K562 (cell line): ENCODE results near the gene CSMD2. TPM values are rescaled to one million over a fixed set of nuclear protein-coding genes. Genes with fewer than 3 reads are reported as not detected.

Experiments
- ATAC-seq: fragments of 200-7000 bp; cut with Tn5 transposase; 3 replicates; pipeline ENCODE4 v1.9.1; 2020; ENCODE audit warnings: moderate library complexity
- BruUV-seq: library from RNA; stranded (reverse); fragments of 400-500 nt; replicated peaks from 2 replicates; lab custom pipeline; 2021; lab: Mats Ljungman, UMichigan
- CTCF ChIA-PET: fragments of 300-600 bp; formaldehyde crosslinking; extraction: SDS; loops from one replicate; lab custom pipeline; 2021; ENCODE audit warnings: low intra/inter-chr PET ratio; lab: Yijun Ruan, JAX
- POLR2A ChIA-PET: fragments of 300-600, 350-650 bp; sonication (Branson Sonifier 250); formaldehyde crosslinking; extraction: SDS; loops from one replicate; lab custom pipeline; 2021; ENCODE audit warnings: antibody characterized with exemption, inconsistent platforms; lab: Yijun Ruan, JAX
- DNase-seq, 4 experiments: peaks; one replicate each; pipeline versions ENCODE4 v3.0.0 to v3.0.0-alpha.2; 2011 to 2018; ENCODE audit warnings: low spot score in 3 of 4, mixed read lengths in 3 of 4; ENCODE audit errors: extremely low read depth in 1 of 4
- FAIRE-seq: peaks from 2 replicates; lab custom pipeline; 2011; peaks lifted over from hg19 to GRCh38; lab: Jason Lieb, UNC
- H2AFZ ChIP-seq: 2 replicates; pipeline ENCODE4 v1.6.0; 2011; ENCODE audit warnings: low read depth, low read length, control low read depth, inconsistent platforms
- H3K27ac ChIP-seq: fragments of 200-600 bp; 3 replicates; pipeline ENCODE4 v1.8.0; 2011; ENCODE audit warnings: low read depth, mild to moderate bottlenecking, control low read depth, inconsistent platforms, low read length, moderate library complexity, mixed read lengths; ENCODE audit errors: extremely low read depth
- H3K27me3 ChIP-seq, 2 experiments: fragments of 300-600 bp in 1 of 2; 2 replicates in 1 of 2; 3 replicates in 1 of 2; pipeline versions ENCODE4 v1.6.0 to v1.8.0; 2011; ENCODE audit warnings: inconsistent platforms in 2 of 2, low read length in 2 of 2, mild to moderate bottlenecking in 1 of 2, mixed read lengths in 1 of 2, moderate library complexity in 1 of 2; ENCODE audit not compliant: control insufficient read depth in 2 of 2, insufficient read depth in 2 of 2
- H3K36me3 ChIP-seq: fragments of 300-600 bp; 3 replicates; pipeline ENCODE4 v1.8.0; 2011; ENCODE audit warnings: mild to moderate bottlenecking, low read length, inconsistent platforms; ENCODE audit not compliant: control insufficient read depth, insufficient read depth
- H3K4me1 ChIP-seq, 2 experiments: fragments of 200-600 bp in 1 of 2; replicated peaks in 1 of 2; 2 replicates in 1 of 2; 3 replicates in 1 of 2; pipeline versions ENCODE4 v1.5.1 to v1.8.0; 2011; ENCODE audit warnings: inconsistent platforms in 2 of 2, low read length in 2 of 2, mild to moderate bottlenecking in 1 of 2, mixed read lengths in 1 of 2, moderate library complexity in 1 of 2; ENCODE audit not compliant: control insufficient read depth in 2 of 2, insufficient read depth in 2 of 2
- H3K4me2 ChIP-seq: 2 replicates; pipeline ENCODE4 v1.6.1; 2011; ENCODE audit warnings: low read length, control low read depth, inconsistent platforms, mixed read lengths; ENCODE audit not compliant: insufficient read depth
- H3K4me3 ChIP-seq: fragments of 200-600 bp; sonication (generic), shearing (Covaris generic); 2 replicates; pipeline ENCODE4 v1.5.1; 2016; ENCODE audit warnings: control low read depth, inconsistent platforms
- H3K79me2 ChIP-seq: fragments of 200-600 bp; 3 replicates; pipeline ENCODE4 v1.8.0; 2011; ENCODE audit warnings: low read length, inconsistent platforms; ENCODE audit not compliant: control insufficient read depth, insufficient read depth
- H3K9ac ChIP-seq, 2 experiments: 2 replicates each; pipeline versions ENCODE4 v1.6.0 to v1.6.1; 2011; ENCODE audit warnings: low read depth in 2 of 2, low read length in 2 of 2, control low read depth in 1 of 2, inconsistent platforms in 1 of 2, mild to moderate bottlenecking in 1 of 2, mixed read lengths in 1 of 2; ENCODE audit not compliant: insufficient read depth in 1 of 2
- H3K9me1 ChIP-seq: one replicate; pipeline ENCODE4 v1.6.0; 2011; ENCODE audit warnings: inconsistent platforms, mild to moderate bottlenecking, low read length, moderate library complexity; ENCODE audit not compliant: control insufficient read depth, insufficient read depth
- H3K9me3 ChIP-seq: replicated peaks from 2 replicates; pipeline ENCODE4 v1.5.1; 2011; ENCODE audit warnings: low read depth, low read length, inconsistent platforms; ENCODE audit not compliant: control insufficient read depth, insufficient read depth
- H4K20me1 ChIP-seq: replicated peaks from 2 replicates; pipeline ENCODE4 v1.6.1; 2011; ENCODE audit warnings: low read length, inconsistent platforms, mixed read lengths; ENCODE audit not compliant: control insufficient read depth, insufficient read depth
- E4F1 ChIP-seq: fragments of 250-450 bp; sonication (Bioruptor Pico); IDR thresholded peaks from 2 replicates; pipeline ENCODE4 v1.5.0; 2021; ENCODE audit warnings: mild to moderate bottlenecking, borderline replicate concordance
- NFXL1 ChIP-seq: fragments of 450-650 bp; formaldehyde crosslinking; IDR thresholded peaks from 2 replicates; pipeline ENCODE4 v1.4.0; 2021; ENCODE audit warnings: mild to moderate bottlenecking
- NR2C2 ChIP-seq, 2 experiments: fragments of 200-800 bp in 1 of 2; sonication (Bioruptor generic) in 1 of 2; sonication (generic) in 1 of 2; formaldehyde crosslinking in 1 of 2; IDR thresholded peaks; 2 replicates each; pipeline versions ENCODE4 v1.6.1 to v1.8.0; 2016 to 2022; ENCODE audit warnings: mild to moderate bottlenecking in 1 of 2, missing compliant biosample characterization in 1 of 2, missing genetic modification characterization in 1 of 2, missing genetic modification reagents in 1 of 2
- RBM25 ChIP-seq: fragments of 200-400 bp; formaldehyde crosslinking; IDR thresholded peaks from 2 replicates; pipeline ENCODE4 v1.6.1; 2018; ENCODE audit warnings: low read length, low read depth, moderate library complexity; ENCODE audit not compliant: severe bottlenecking
- SIN3B ChIP-seq: fragments of 450-650 bp; IDR thresholded peaks from 2 replicates; pipeline ENCODE4 v1.6.1; 2017; ENCODE audit warnings: low read depth, mild to moderate bottlenecking, moderate library complexity
- TFAM ChIP-seq: fragments of 250-450 bp; sonication (Bioruptor Pico); conservative IDR thresholded peaks from 2 replicates; pipeline ENCODE4 v1.5.0; 2021; ENCODE audit warnings: mild to moderate bottlenecking, moderate library complexity
- ZNF3 ChIP-seq: fragments of 250-450 bp; sonication (Bioruptor Pico); IDR thresholded peaks from 2 replicates; pipeline ENCODE4 v1.5.0; 2021; ENCODE audit warnings: mild to moderate bottlenecking, moderate library complexity
- WGBS: fragments of 100-300 bp; shearing (Covaris generic); methylation state at CpG from one replicate; pipeline ENCODE4 v1.1.6; 2016; ENCODE audit warnings: low coverage, mixed read lengths; ENCODE audit not compliant: insufficient coverage; ENCODE audit errors: missing lambda C conversion rate; 5-methylcytosine and 5-hydroxymethylcytosine counted together
- in situ Hi-C: fragments of 300-500 bp; cut with MboI; formaldehyde crosslinking; loops from 4 replicates; pipeline ENCODE4 v1.15.0; 2018; ENCODE audit warnings: inconsistent platforms, mixed read lengths
- intact Hi-C: fragments of 100-400 bp; cut with micrococcal nuclease; formaldehyde crosslinking; loops from 2 replicates; pipeline ENCODE4 v1.14.2; 2022
- polyA plus RNA-seq, 8 experiments: library from polyadenylated mRNA; depleted of rRNA in 4 of 8; stranded (reverse) in 5 of 8; unstranded in 3 of 8; fragments of >200 nt; fragmentation: Nextera tagmentation in 2 of 8; fragmentation: Illumina TruSeq in 1 of 8; extraction: Ambion mirVana in 2 of 8; extraction: Trizol in 1 of 8; gene quantifications; 2 replicates each; pipeline versions ENCODE4 v1.2.1 to v1.2.3, GENCODE V29; 2011 to 2014; ENCODE audit warnings: inconsistent platforms in 1 of 8, missing spikeins in 1 of 8
- total RNA-seq, 7 experiments: library from RNA; depleted of rRNA in 6 of 7; stranded (reverse); fragments of >200 nt in 6 of 7; fragmentation: Illumina TruSeq in 2 of 7; extraction: Trizol in 2 of 7; gene quantifications; 2 replicates each; pipeline versions ENCODE4 v1.2.1 to v1.2.3, GENCODE V29; 2011 to 2021; ENCODE audit warnings: low replicate concordance in 1 of 7
- TF ChIP-seq, protein P1 (sequence below), 3 experiments: fragments of 200-800 bp in 1 of 3; sonication (Bioruptor generic) in 1 of 3; sonication (generic) in 1 of 3; formaldehyde crosslinking in 1 of 3; IDR thresholded peaks; 2 replicates each; pipeline versions ENCODE4 v1.6.1 to v1.8.0; 2016 to 2022; ENCODE audit warnings: mild to moderate bottlenecking in 2 of 3, missing compliant biosample characterization in 2 of 3, missing genetic modification characterization in 2 of 3, missing genetic modification reagents in 1 of 3

CSMD2 gene
- total and polyA plus RNA-seq, 9 of the 15 experiments (the other 6 are each of a cell fraction or from before 2014, with no cell fraction given), result not detected

DNA sequence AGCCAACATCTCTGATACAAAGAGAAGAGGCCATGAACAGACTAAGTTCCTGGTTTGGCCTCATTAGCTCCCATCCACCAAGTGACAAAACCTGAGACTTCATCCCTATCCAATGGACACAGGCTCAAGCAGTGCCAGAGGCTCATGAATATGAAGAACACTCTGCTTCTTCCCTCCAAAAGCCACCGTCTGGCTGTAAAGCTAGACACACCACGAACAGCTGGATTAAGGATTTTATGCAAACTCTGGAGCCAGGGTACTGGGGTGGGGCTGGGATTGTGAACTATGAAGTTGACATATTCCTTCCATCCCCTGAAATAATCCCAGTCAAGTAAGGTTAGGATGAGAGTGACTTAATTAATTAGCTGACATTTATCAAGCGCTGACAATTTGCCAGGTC, 139.4 kb downstream of the CSMD2 start:
- Histone ChIP-seq H3K9ac (no peak overlapping the region), H3K79me2 (no peaks in the 10 kb centered on the region), H2AFZ (no peak overlapping the region), H3K27ac (no peak overlapping the region), H3K4me3 (no peak overlapping the region), H3K9me3 (no peaks in the 10 kb centered on the region), H3K4me1 (no peaks in the 10 kb centered on the region), H3K4me2 (no peak overlapping the region), H3K36me3 (no peaks in the 10 kb centered on the region), H4K20me1 (no peaks in the 10 kb centered on the region), H3K9me1 (no peaks in the 10 kb centered on the region), H3K27me3 (peaks cover 0 to 8% of the 10 kb centered on the region in 2 experiments; a peak in 2 of 5 replicates)
- ChIA-PET CTCF (no interaction called here), POLR2A (no interaction called here)
- no peak for DNase-seq
- no peak for ATAC-seq
- in situ Hi-C loops (no loop called here), intact Hi-C loops (no loop called here)
- BruUV-seq, result no TSS peak
- FAIRE-seq, result no peak
- WGBS, result 0% methylated on average over 3 of the region's 3 CpGs
- TF ChIP-seq ZNF3 (no peak), SIN3B (no peak), NR2C2 (CRISPR knock-in tag; IDR thresholded peaks at IDR 0.05) (no peak), NR2C2 (tag; IDR thresholded peaks at IDR 0.05) (no peak), RBM25 (no peak), NFXL1 (CRISPR knock-in tag) (no peak), TFAM (CRISPR knock-in tag) (no peak), E4F1 (CRISPR knock-in tag) (no peak)
- TF ChIP-seq, protein P1, sequence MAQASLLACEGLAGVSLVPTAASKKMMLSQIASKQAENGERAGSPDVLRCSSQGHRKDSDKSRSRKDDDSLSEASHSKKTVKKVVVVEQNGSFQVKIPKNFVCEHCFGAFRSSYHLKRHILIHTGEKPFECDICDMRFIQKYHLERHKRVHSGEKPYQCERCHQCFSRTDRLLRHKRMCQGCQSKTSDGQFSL (CRISPR knock-in tag; IDR thresholded peaks at IDR 0.05), result no peak
- TF ChIP-seq, protein P1 (tag; IDR thresholded peaks at IDR 0.05), result no peak
